GM18526 (cell line): ENCODE data around the gene BCL11B.

ENCODE experiments used
- POLR2A ChIP-seq: IDR thresholded peaks from 3 replicates; pipeline ENCODE4 v1.6.1; 2011; ENCODE audit not compliant: insufficient read length; ENCODE audit errors: extremely low read depth

Gene BCL11B

GRCh38 chr14:99199846-99200653 is 71.9 kb downstream of the BCL11B start:
- no peak for TF ChIP-seq POLR2A

GRCh38 chr14:99198746-99199502 is 73.1 kb downstream of the BCL11B start:
- TF ChIP-seq POLR2A: no peak

DNA sequence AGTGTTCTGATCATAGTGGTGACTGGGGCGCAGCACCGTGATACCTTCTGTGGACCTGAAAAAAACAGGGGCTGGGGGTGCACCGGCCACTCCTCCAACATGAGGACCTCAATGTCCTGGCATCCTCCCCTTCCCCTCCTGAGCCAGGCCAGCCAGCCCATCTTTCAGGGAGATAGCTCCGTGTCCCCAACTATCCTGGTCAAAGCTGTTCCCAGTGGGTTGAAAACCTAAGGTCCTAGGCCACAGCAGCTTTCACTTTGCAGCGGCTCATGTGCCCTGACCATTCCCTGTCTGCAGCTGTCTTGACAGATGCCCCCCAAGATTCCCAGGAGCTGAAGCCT is 75.7 kb downstream of the BCL11B start:
- no peak for TF ChIP-seq POLR2A

DNA sequence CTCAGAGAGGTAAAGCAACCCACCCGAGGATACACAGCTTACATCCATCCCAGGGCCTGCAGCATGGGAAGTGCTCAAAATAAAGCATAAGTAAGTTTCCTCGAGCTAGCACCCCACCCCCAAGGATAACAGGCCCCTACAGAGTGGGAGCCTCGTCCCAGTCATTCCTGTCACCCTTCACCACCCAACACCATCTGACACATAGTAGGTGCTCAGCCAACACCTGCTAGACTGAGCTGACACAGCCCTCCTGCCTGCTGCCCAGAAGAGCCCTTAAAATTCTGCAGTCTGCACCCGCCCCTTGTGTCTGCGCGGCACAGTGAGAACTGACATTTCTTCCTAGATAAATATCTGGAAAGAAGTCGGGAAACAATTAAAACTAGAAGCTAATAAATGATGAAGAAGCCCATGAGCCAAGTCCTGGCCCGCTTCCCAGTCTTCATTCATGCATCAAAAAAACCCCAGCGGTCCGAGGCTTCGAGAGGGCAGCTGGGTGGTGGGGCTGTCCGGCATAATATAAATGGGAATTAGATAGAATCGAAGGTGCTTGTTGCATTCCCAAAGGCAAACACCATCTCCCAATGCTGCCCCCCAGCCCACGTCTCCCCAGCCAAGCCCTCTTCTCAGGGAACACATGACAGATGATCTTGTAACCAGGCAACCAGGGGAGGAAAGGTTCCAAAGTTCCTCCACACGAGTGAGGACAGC is 76.2 kb downstream of the BCL11B start:
- no peak for TF ChIP-seq POLR2A

DNA sequence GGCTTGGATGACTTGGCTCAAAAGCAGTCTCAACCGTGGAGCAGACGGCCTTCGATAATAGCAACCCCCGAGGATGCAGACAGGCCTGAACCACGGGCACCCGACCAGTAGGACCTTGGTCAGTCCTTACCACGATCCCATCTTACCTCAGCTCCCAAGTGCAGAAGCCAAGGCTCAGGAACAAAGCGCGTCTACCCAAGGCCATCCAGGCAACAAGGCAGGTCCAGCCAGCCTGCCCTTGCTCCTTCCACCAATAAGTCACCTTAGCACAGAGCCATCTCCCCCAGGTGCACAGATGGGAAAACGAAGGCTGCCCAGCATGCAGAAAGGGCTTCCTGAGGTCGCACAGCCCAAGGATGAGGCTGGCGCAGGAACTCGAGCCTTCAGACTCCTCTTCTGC is 77.3 kb downstream of the BCL11B start:
- no peak for TF ChIP-seq POLR2A

DNA sequence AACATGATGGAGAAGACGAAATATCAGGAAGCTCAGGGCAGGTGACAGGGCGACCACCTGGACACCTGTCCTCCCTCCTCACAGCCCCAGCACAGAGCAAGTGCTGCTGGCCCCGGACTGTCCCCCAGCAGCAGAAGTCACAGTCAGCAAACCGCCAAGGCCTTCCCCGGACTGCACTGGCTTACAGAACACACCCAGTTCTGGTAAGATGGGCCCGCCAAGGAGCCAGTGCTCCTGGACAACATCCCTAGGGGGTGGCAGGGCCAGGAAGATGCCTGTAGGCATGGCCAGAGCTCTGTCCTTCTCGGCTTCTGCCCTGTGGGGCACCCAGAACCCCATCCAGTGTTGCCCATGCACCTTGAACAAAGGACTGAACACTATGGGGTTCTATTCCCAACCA is 77.9 kb downstream of the BCL11B start:
- TF ChIP-seq POLR2A: no peak

DNA sequence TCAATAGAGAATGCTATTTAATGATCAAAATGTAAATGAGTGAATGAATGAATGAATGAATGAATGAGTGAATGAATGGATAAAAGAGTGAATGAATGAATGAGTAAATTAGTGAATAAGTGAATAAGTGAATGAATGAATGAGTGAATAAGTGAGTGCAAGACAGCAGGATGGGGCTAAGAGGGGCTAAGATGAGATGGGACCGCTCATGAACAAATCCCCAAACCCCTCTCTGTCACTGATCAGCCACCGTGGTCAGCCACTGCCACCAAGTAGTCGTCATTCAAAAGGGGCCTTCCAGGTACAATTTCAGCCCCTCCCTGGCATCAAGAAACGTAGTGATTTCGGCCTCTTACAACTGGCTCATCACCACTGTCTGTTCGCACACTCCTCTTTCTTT is 79.2 kb downstream of the BCL11B start:
- no peak for TF ChIP-seq POLR2A

- TF ChIP-seq POLR2A: no peak
Observed at GRCh38 chr14:99192028-99192621, 79.9 kb downstream of the BCL11B start.

GRCh38 chr14:99191395-99192027 is 80.5 kb downstream of the BCL11B start:
- TF ChIP-seq POLR2A: no peak

DNA sequence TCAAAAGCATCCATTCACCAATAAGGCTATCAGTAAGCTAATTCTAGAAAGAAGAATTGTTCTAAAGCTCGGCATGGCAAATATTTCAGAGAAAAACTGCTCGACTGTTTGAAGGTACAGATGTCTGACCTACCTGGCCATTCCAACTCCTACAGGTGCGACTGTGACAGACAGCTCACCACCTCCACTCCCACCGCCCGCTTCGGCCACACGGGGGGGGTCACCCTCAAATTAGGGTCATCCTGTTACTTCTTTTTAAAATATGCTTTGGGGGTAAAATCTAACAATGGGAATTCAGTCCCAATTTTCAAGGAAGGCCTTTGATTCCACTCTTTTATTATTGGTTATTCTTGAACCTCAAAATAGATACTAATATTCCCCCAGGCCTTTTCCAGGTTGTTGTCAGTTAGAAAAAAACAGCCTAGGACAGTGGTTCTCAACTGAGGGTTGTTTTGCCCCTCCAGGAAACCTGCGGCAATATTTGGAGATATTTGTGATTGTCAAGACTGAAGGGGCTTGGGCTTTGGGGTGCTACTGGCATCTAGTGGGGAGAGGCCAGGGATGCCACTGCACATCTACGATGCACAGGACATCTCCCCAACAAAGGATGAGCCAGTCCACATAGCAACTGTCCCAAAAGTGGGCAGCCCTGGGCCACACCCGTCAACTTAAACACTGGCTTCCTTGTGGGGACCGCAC is 81.2 kb downstream of the BCL11B start:
- no peak for TF ChIP-seq POLR2A

- no peak for TF ChIP-seq POLR2A
Observed at GRCh38 chr14:99189201-99189801, 82.7 kb downstream of the BCL11B start.

DNA sequence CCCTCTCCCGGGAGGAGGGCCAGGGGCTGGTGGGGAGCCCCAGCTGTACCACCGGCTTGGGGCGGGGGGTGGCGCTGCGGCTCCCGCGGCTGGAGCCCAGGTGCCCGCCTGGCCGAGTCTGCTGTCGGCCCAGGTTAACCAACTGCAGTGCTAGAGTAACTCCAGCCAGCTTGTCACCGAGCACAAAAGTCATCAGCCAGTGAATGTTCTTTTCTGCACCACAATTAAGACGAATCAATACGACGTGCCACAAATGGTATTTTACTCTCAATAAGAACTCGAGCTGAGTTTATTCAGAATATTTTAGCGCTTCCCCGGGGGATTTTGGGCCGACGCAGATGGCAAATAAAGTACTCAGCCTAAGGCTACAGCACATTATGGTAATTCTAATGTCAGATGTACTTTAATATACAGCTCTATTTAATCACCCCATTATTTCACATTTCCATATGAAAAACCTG is 83.2 kb downstream of the BCL11B start:
- no peak for TF ChIP-seq POLR2A

GRCh38 chr14:99187858-99188257 is 84.1 kb downstream of the BCL11B start:
- TF ChIP-seq POLR2A: no peak

DNA sequence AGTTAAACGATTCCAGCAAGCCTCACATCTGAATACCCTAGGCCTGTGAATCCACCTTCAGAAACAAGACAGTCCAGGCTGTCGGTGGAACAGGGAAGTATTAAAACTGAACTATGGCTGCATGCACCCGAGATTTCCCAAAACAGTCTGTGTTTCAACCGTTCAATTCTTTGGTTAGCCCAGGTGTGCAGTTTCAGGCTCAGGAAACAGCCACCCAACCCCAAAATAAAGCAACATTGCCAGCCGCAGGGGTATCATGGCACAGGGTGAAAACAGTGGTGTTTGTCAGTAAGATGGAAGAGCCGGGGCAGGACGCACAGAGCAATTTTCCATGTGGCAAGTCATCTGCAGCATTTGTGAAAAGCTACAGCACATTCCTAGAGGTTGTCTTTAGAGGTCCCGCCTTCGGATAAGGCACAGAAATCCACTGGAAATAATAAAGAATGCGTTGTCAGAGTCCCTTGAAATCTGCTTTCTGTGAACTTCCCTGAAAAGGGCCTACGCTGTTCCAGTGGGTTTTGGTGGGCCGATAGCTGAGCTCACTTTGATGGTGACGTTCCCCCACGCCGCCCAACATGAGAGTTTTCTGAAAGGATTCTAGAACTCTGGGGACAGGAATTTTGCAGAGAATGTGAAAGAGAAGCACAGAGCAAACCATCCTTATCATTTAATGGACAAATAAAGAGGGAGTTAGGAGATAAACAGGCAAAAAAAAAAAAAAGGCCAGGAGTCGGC is 84.9 kb downstream of the BCL11B start:
- no peak for TF ChIP-seq POLR2A
